Bone marrow (tissue), 2 donors: ENCODE data around the gene BRD2.

ENCODE experiments used
- DNase-seq, 2 donors: peaks; one replicate each; lab custom pipeline; 2025; lab: John Stamatoyannopoulos, UW

The BRD2 gene

DNA sequence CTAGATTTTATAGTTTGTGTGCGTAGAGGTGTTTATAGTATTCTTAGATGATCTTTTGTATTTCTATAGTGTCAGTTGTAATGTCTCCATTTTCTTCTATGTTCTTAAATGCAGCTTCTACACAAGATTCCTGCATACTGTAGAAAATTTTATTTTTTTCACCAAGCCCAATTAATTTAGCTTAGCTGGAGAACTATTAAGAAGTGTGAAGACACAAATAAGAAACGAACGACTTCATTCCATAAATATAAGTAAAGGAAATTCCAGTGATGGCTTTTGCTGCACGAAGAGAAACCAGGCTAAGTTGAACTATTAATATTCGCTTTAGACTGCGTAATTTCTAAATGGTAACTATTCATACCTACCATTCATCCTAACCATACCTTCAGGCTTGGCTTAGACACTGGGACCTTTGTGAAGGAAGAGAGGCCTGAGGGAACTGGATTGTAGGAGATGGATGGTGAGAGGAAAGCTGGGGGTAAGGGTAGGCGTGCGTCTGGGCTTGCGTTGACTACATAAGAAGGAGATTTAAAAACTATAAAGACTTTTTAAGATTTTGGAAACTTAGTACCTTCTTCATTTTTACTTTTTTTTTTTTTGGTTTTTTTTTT, 25.1 kb downstream of the BRD2 start:
- DNase-seq = no peak

GRCh38 chr6:32995448-32995847, 27.1 kb downstream of the BRD2 start:
- DNase-seq = no peak

- DNase-seq = no peak
Measured at GRCh38 chr6:33000055-33000454, 31.7 kb downstream of the BRD2 start.

- DNase-seq = no peak
Measured at GRCh38 chr6:33001685-33002084, 33.3 kb downstream of the BRD2 start.

- DNase-seq = no peak
Measured at GRCh38 chr6:33004940-33005339, 36.5 kb downstream of the BRD2 start.

GRCh38 chr6:33007831-33008400, 39.5 kb downstream of the BRD2 start:
- no peak for DNase-seq

DNA sequence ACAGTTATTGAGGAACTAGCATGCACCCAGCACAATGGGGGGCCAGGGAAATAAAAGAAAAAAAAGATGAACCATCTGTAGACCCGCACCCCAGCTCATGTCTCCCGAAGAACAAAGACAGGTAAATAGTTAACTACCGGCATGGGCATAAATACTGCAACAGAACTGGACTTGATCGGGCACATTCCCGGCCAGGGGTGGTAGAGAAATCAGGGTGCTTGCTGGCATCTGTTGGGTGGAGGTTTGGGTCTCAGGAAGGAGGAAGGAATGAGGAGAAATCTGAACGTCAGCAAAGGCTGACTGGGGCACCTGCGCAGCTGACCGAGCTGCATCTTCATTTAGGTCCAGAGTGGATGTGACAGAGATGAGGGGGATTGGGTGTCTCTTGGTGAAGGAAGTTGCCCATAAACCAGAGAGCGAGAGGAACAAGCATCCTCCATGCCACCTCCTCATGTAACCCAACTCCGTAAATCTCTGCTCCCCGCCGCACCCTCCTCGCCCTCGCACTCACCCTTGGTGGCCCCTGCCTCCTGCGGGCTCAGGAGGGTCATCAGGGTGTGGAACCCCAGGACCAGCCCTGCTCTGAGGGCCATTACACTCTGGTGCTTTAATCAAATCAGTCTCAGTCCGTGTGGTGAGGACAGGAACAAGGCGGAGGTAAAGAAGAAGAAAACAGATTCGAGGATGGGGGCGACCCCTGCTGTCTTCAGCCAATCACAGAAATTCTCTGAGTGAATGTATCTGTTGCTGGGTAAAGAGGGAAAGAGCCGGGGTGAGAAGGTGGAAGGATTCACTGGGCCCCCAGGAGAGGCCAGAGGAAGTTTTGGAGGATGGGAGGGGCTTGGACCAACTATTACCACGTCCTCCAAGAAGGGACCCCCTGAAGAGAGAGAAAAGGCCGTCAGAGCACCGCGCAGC, 40.8 kb downstream of the BRD2 start, which contains the start of gene HLA-DOA:
Gene HLA-DOA, minus strand, starts transcription at position 648 of the 918 bp plus-strand sequence.
- peak in 1 of 2 donors; percentile 56 for DNase-seq

DNA sequence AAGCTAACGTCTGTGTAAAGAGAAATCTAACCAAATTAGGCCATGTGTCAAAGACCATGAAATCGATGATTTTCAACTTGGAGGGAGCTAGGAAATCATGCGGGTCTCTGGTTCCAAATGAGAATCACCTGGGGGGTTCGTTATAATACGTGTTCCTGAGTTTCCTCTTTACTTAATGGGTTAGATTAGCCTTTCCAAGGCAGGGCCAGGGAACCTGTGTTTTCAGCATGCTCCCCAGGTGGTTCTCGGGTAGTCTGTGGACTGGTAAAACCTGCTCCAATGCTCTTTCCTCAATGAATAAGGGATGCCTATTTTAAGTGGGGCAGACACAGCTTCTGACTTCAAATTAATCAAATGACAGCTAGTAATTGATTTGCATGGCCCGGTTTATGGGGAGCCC, 42.0 kb downstream of the BRD2 start:
- no peak for DNase-seq

DNA sequence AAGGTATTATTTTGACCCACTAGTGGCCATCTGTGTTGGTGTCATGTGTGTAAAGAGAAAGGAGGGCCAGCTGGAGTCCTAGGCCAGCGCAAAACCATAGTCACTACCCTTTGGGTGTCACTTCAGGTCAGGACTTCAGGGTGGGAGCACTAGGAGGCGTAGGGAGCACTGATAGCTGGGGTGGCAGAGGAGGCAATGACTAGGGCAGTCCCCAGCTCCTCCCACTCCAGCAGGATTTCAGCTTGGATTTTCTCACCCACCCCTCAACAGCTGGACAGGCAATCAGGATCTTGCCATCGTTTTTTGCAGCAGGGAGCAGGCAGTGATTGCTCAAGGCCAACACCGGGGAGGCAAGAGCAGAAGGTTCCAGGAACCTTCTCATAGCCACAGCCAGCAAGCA, 45.2 kb downstream of the BRD2 start:
- DNase-seq = no peak

DNA sequence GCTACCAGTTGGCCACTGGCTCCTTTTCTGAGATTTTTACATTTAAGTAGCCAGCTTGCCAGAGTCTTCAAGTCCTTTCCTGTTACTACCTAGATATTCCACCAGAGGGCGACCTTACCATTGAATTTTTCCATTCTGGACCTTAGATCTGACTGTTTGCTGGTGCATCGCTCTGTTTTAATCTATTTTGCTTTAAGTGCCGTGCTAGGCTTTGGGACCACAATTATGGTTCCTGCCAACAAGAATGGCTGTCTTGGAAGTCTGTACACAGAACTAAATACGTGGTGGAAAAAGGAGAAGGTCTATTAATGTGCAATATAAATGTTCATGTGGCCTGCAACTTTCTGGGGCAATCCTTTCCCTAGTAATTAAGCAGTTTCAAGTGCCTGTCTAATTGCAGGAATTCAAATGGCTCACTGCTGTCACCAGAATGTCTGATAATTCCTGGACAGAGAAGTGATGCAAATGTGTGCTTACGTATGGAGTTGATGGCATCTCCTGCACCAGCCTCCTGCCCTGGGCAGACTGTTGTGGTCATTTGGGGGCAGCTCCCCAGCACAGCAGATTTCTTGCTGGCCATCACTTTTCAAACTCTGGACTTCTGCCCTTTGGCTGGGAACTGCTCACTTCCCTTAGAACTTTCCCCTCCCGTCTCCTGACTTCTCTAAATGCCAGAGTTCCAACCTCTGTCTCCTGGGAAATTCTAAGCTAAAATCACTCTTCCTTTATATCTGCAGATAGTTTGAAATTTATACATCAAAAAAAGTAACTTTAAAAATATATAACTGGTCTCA, 46.6 kb downstream of the BRD2 start:
- DNase-seq = peak in 1 of 2 donors; percentile 86

GRCh38 chr6:33015798-33016197, 47.4 kb downstream of the BRD2 start:
- DNase-seq = no peak

DNA sequence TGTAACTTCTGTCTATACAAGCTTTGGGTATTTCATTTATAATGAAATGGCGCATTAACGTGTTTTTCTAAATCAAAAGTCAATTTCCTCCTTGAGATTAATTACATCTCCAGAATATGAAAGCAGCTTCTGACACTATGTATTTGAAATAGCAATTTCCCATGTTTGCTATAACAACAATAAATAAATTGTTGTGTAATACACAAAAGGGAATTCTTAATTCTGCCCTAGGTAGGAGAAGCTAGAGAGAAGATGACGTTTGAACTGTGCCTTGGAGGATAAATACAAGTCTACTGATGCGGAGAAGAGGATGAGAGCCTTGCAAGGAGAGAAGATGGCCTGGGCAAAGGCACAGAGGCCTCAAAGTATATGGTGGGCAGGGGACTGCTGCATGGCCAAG, 48.6 kb downstream of the BRD2 start:
- no peak for DNase-seq

GRCh38 chr6:33017694-33018353, 49.4 kb downstream of the BRD2 start:
- no peak for DNase-seq

DNA sequence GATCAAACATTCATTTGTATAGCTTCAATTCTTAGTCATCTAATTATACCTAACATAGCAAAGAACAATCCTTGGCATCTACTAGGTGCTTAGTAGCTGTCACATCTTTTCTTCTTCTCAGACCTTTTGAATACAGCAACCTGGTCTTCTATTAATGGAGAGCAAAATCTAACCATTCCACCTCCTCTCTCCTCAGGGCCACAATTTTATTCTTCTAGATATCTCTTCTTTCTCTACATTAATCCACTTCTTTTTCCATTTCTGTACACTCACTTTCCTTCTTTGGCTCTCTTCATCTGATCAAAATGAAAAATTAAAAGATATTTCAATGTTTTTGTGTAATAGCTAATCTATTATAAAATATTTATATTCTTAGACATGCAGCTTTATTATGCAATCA, 50.0 kb downstream of the BRD2 start:
- DNase-seq = no peak

DNA sequence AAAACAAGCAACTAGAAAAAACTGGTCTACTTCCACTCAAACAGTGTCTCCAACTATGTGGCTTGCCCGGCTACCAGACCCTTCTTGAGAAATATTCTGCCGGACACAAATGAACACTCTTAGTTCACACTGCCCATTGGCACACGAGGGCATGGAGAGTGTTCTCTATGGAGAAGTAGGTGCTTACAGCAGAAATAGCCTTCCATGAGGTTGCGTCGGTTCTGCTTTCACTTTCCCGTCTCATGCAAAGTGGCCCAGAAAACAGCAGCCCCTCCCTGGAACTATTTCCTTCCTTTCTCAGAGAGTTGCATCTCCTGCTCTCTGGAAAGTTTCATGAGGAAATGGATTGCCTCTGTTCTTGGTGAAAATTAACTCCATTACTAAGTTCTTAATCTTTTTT, 50.5 kb downstream of the BRD2 start:
- peak in 1 of 2 donors; percentile 77 for DNase-seq

DNA sequence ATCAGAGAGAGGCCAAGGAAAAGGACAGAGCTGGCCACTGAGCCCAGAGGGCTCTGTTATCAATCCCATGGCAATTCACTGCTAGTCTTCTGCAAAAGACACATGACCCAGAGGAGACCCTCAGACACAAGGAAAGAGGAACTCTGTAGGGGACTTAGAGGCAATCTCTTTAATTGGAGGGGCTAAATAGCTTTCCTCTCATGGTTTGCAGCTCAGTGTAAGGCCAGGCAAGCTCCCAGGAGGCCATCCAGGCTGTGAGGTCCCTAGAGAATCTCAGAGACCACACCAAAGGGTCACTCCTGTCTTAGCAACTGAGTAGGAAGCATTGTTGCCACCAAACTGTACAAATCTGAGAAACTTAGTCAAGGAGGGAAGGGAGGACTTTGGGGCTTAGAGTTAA, 51.0 kb downstream of the BRD2 start:
- no peak for DNase-seq

DNA sequence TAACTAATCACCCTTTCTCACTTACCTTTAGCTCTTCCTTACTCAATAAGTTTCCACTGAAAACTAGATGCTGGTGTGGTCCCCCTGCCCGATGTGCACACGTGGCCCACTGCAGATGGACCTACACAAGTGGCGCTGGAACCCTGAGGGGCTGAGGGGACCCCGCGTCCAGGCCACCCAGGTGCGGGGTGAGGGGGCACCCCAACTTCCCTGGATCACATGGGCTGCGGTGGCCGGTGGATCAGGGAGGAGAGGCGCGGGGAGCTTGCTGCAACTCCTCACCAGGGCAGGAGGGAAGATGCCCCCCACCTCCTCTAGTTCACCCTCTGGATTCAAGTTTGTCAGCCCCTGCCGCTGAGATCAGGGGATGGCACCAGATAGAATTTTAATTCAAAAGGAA, 53.5 kb downstream of the BRD2 start:
- DNase-seq = no peak

GRCh38 chr6:33023536-33023935, 55.1 kb downstream of the BRD2 start:
- DNase-seq = no peak

GRCh38 chr6:33024521-33024920, 56.1 kb downstream of the BRD2 start:
- no peak for DNase-seq

DNA sequence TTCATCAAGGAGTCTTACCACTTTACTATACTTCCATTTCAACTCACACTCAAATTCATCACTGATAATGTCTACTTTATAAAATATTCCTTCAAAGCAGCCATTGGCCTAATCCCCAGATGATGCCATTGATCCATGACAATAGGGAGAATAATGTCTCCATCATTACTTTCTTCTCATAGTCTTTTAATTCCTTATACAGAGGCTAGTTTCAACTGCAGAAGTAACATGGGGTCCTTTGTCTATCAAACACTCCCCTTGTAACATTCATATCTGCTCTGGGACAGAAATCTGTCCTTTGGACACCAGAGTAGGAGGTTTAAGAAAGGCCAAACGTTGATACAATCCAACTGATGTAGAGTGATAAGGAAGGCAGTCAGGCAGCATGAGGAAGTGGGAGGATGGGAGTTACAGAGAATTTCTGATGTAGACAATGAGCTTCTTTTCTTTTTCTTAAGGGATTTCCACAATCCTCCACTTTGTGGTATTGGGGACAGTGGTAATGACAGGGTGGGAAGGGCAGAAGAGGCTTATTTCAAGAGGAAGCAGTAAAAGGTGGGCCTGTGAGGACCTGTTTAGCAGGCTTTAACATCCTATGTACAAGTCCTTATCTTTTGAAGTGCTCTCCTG, 59.9 kb downstream of the BRD2 start:
- DNase-seq = no peak
